GM21367 (cell line): ENCODE measurements around the gene CENPK.
"Not testable (repeated sequence)": the region's sequence is repeated elsewhere in the genome, so short reads cannot be mapped to it uniquely, and the experiment has no call there.

Experiments used
- ATAC-seq: cut with Tn5 transposase; IDR thresholded peaks from one replicate; pipeline ENCODE4 v1.9.1; 2021; ENCODE audit not compliant: unreplicated experiment

CENPK gene, protein sequence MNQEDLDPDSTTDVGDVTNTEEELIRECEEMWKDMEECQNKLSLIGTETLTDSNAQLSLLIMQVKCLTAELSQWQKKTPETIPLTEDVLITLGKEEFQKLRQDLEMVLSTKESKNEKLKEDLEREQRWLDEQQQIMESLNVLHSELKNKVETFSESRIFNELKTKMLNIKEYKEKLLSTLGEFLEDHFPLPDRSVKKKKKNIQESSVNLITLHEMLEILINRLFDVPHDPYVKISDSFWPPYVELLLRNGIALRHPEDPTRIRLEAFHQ

DNA sequence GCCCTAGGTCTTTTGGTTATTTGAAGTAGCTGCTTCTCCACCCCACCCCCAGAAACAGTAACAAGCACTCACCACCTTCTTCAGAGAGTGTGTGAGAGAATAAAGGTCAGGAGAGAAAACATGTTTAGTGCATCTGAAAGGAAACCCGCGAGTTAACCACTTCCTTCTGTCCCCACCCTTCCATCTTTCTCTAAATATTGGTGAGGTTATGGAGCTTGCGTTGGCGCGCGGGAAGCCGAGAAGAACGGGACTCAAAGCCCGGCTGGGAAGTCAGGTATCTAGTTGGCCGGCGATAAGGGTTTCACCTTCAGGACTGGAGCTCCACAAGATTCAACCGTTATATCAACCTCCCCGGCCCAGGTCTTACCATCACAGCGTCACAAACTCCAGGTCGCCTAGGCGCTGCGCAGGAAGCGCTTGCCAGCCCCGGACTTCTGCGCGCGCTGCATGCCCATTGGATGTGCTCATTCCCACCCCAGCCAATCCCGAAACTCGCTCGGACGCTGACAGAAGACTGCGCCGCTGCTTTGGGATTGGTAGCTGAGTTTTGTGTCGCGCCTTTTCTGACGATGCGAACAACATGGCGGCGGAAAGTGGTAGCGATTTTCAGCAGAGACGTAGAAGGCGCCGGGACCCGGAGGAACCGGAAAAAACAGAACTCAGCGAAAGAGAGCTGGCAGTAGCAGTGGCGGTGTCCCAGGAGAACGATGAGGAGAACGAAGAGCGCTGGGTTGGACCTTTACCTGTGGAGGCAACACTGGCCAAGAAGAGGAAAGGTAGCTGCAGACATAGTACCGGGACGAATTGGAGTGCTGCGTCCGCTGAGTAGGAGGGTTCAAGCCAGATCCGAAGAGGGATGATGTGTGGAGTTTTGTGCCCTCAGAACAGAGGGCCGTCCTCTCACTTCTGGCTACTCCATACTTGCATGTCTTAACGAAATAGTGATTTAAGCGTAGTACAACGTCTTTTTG lies at the start of gene CENPK, which contains the start of gene PPWD1:
Gene CENPK, minus strand, starts transcription at position 438 of the 971 bp plus-strand sequence. CDS start 8,261 bp downstream, outside the sequence.
Gene PPWD1, plus strand, starts transcription at position 566 of the 971 bp plus-strand sequence. Its CDS starts 15 bp downstream, at position 581.
- ATAC-seq = peak; percentile 97

- no peak for ATAC-seq
These were observed 49.4 kb upstream of the CENPK start for GRCh38 chr5:65612298-65612907.

GRCh38 chr5:65611524-65611923 lies 48.6 kb upstream of the CENPK start:
- no peak for ATAC-seq

- not testable (repeated sequence) for ATAC-seq
These were observed 38.8 kb upstream of the CENPK start for GRCh38 chr5:65601761-65602160.

DNA sequence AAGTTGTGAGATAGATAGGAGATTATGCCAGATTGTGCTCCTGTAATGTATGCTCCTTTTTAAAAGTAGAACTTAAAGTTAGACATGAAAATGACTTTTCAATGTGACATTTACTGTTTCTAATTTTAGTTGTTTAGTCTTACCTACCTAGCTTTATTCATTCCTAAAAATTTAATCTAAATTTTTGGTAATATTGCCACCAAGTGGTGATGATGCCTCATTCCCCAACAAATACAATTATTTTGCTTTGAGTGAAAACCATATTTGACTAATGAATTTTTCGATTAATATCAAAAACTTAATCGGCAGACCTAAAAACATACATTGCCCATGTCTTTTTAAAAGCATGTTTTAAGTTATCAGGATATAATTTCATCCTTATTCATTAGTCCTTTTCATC lies 25.7 kb upstream of the CENPK start:
- ATAC-seq = no peak

GRCh38 chr5:65577141-65577540 lies 14.2 kb upstream of the CENPK start:
- ATAC-seq = no peak

GRCh38 chr5:65570598-65571226 lies 7.7 kb upstream of the CENPK start:
- ATAC-seq = no peak

GRCh38 chr5:65566505-65566904 lies 3.5 kb upstream of the CENPK start:
- no peak for ATAC-seq

GRCh38 chr5:65563777-65564176 lies 809 bp upstream of the CENPK start:
- ATAC-seq = no peak

DNA sequence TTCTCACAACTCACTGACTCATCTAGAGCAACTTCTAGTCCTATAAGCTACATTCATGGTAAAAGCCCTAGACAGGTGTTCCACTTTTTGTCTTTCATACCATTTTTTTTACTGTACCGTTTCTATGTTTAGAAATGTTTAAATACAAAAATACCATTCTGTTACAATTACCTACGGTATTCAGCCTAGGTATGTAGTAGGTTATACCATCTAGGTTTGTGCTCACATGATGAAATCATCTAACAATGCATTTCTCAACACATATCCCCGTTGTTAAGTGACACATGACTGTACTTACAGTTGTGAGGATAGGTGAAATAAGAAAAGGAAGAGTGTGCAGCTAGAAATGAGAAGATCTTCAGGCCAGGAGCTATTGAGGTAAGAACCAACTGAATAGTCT lies 6.2 kb downstream of the CENPK start:
- no peak for ATAC-seq

DNA sequence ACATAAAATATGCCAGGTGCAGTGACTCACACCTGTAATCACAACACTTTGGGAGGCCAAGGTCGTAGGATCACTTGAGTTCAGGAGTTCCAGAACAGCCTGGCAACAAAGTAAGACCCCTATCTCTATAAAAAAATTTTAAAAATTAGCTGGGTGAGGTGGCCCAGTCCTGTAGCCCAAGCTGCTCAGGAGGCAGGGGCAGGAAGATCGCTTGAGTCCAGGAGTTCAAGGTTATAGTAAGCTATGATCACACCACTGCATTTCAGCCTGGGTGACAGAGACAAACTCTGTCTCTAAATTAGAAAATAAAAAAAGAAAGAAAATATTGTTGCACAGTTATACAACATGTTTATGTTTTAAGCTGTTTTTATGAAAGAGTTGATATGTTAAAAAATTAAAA lies 6.8 kb downstream of the CENPK start:
- no peak for ATAC-seq

DNA sequence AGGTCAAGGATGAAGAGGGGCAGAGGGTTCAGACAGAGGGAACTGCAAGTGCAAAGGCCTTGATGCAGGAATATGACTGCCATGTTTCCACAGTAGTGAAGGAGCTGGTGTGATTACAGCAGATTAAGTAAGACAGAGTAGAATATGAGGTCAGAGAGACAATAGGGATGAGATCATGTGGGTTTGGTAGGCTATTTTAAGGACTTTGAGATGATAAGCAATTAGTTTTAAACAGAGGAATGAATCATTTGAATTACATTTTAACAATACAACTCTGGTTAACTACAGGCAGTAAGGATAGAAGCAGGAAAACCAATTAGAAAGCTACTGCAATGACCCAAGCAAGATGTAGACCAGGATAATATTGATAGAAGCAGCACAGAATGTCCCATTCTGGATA lies 7.7 kb downstream of the CENPK start:
- ATAC-seq = no peak

DNA sequence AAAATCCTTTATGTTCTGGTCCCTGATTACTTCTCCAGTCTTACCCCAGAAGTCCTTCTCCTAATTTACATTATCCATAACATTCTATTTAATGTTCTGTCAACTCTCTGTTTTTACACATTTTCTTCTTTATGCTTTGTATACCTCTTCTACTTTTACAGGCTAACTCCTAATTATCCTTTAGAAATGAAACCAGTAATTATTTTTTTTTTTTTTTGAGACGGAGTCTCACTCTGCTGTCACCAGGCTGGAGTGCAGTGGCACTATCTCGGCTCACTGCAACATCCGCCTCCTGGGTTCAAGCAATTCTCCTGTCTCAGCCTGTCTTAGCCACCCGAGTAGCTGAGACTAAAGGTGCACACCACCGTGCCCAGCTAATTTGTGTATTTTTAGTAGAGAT lies 9.0 kb downstream of the CENPK start:
- ATAC-seq = no peak

DNA sequence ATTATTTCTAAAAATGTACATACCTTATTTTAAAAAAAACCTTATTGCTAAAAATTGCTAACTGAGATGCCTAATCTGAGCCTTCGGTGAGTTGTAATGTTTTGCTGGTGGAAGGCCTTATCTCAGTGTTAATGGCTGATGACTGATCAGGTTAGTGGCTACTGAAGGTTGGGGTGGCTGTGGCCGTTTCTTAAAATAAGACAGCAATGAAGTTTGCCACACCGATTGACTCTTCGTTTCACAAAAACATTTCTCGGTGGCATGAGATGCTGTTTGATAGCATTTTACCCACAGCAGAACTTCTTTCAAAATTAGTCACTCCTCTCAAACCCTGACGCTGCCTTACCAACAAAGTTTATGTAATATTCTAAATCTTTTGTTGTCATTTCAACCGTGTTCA lies 14.7 kb downstream of the CENPK start:
- no peak for ATAC-seq

DNA sequence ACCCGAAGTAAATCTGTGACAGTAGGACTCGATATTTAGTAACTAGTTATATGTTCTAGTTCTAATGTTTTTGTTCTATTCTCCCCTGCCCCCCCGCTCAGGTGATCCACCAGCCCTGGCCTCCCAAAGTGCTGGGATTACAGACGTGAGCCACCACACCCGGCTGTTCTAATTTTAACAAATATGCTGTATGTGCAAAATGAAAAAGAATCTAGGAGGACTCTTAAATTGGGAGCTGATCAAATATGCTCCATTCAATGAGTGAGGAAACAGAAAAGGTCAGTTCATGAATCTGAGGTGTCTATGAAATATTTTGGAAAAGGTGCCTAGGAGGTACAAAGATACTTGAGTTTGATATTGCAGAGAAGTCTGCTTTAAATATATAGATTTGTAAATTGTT lies 16.8 kb downstream of the CENPK start:
- ATAC-seq = no peak

DNA sequence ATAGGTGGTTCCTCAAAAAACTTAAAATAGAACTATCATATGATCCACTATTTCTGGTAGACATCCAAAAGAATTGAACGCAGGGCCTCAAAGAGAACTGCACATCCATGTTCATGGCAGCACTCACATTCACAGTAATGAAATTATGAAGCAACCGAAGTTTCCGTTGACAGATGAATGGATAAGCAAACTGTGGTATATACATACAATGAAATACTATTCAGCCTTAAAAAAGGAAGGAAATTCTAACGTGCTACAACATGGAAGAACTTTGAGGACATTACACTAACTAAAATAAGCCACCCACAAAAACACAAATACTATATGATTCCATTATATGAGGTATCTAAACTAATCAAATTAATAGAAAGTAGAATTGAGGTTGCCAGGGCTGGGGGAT lies 18.5 kb downstream of the CENPK start:
- no peak for ATAC-seq

DNA sequence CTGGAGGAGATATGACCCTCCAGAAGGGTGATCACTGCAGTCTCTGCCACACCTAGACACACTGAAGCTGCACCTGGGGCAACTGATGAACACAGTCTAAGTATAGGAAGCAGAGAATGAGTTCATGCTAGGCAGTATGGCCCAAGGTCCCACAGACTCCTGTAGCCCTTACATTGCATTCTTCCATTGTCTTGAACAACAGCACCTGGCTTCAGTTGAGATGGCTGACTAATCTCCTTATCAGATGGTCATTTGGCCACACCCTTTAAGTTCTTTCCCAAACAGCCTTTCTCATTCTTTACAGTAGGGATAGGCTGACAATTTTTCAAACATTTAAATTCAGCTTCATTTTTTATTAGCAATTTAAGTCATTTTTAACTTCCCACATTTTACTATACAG lies 23.1 kb downstream of the CENPK start:
- ATAC-seq = no peak

- no peak for ATAC-seq
These were observed 27.4 kb downstream of the CENPK start for GRCh38 chr5:65535529-65535987.

DNA sequence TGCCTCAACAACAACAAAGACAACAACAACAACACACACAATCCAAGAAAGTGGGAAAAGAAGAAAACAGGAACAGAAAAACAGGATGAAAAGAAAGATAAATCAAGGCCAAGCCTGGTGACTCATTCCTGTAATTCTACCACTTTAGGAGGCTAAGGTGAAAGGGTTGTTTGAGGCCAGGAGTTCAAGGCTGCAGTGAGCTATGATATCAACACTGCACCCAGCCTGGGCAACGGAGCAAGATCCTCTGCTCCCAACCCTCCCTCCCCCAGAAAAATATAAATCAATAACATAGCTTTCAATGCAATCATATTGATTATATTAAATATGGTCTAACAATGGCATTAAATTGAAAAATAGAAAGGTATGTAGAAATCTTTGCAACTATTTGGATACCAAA lies 32.1 kb downstream of the CENPK start:
- ATAC-seq = no peak

DNA sequence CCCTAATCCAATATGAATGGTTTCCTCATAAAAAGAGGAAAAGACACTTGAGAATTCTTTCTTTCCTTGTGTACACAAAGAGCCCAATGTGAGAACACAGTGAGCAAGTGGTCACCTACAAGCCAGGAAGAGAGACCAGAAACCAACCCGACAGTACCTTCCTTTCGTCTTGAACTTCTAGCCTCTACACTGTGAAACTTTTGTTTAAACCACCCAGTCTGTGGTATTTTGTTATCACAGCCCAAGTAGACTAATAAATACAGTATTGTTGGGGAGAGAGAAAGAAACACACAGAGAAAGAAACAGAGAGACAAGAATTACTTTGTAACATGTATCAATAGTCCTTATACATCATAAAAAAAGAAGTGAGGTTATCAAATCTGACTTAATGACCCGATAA lies 37.2 kb downstream of the CENPK start:
- no peak for ATAC-seq
